DLD1 (cell line): ENCODE data around the gene VWA7.
"Not testable (repeated sequence)": the region's sequence is repeated elsewhere in the genome, so short reads cannot be mapped to it uniquely, and the experiment has no call there.

Experiments used
- in situ Hi-C: cut with HindIII; loops from 2 replicates; pipeline ENCODE4 v1.10.0; 2017; ENCODE audit warnings: low sequenced_read_pairs

Gene VWA7

DNA sequence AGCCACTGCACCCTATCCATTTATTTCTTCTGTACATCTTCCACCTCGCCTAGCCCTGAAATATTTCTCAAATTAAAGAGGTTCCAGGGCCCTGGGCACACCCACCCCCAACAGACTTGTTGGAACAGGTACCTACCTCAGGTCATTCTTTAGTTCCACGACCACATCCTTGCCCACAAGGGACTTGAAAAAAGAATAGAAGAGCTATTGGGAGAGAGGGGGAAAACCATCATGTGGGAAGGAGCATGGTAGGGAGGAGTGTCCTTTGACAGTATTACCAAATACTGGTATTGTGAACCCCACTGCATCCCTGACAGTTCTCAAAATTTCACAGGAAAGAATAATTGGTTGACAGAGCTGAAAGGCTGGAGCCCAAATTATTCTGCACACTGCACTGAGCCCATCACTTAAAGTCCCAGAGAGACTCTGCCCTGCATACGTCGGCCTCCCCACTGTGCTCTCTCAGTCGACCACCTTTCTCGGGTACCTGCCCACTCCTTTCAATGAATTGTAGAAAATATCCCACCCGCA lies 28.9 kb upstream of the VWA7 start:
- in situ Hi-C loops: no loop called here

DNA sequence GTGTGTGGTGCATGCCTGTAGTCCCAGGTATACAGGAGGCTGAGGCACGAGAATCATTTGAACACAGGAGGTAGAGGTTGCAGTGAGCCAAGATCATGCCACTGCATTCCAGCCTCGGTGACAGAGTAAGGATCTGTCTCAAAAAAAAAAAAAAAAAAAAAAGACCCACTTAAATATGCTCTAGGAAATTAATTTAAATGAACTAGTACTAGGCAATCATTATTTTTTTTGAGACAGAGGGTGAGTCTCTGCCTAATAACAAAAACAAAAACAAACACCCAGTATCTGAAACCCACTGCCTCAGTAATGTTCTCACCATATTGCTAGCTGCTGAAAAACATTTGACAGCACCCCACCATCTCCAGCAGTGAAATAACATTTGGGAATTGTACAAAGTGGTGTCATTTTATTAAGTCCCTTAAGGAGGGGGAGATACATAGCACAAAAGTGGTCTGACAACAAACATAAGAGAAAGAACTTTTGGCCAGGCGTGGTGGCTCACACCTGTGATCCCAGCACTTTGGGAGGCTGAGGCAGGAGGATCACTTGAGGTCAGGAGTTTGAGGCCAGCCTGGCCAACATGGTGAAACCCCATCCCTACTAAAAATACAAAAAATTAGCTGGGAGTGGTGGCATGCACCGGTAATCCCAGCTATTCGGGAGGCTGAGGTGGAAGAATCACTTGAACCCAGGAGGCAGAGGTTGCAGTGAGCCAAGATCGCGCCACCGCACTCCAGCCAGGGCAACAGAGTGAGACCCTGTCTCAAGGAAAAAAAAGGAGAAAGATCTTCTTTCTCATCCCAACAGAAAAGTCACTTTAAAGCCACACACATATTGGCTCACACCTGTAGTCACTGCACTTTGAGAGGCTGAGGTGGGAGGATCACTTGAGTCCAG lies 24.2 kb upstream of the VWA7 start:
- in situ Hi-C loops: not testable (repeated sequence)

DNA sequence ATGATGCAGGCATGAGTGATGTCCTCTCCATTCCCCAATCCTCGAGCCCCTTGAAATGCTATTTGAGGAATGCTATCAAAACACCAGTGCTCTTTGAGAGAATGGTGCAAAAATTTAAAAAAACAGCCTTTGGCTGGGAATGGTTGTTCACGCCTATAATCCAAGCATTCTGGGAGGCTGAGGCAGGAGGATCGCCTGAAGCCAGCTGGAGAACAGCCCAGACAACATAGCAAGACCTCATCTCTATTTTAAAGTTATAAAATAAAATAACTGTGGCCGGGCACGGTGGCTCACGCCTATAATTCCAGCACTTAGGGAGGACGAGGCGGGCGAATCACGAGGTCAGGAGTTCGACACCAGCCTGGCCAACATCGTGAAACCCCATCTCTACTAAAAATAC lies 22.7 kb upstream of the VWA7 start:
- in situ Hi-C loops: no loop called here

DNA sequence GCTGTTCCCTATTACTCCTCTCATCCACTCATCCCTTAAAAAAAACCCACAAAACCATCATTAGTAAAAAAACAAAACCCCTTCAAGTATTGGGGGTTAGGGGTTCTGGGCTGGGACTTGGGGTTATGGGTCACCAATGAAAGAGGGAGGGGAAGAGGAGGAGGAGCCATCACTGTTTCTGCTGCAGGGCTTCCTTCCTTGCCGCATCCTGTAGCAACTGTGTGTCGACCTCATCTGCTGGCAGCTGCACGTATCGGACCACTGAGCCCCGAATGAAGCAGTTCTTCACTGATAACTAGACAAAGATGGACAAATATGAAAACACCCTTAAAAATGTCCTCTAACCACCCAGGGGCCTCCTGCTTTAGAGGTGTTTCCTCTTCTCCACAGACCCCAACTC lies 20.5 kb upstream of the VWA7 start:
- in situ Hi-C loops: no loop called here

DNA sequence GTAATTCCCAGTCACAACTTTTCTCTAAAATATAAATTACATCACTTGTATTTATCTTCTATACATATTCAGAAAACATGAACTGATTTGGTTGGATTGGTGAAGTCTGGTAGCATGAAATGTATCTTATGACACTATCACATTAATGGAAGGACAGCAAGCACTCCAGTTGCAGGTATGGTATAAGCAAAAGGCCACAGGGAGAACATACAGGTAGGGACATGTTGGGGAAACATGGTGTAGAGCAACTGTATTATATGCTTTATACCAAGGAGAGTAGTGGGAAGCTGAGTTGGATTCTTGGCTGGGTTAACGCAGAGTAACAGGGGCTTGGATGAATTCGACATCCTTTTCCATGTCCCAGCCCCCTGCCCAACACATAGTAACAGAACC lies 19.9 kb upstream of the VWA7 start:
- in situ Hi-C loops: no loop called here

DNA sequence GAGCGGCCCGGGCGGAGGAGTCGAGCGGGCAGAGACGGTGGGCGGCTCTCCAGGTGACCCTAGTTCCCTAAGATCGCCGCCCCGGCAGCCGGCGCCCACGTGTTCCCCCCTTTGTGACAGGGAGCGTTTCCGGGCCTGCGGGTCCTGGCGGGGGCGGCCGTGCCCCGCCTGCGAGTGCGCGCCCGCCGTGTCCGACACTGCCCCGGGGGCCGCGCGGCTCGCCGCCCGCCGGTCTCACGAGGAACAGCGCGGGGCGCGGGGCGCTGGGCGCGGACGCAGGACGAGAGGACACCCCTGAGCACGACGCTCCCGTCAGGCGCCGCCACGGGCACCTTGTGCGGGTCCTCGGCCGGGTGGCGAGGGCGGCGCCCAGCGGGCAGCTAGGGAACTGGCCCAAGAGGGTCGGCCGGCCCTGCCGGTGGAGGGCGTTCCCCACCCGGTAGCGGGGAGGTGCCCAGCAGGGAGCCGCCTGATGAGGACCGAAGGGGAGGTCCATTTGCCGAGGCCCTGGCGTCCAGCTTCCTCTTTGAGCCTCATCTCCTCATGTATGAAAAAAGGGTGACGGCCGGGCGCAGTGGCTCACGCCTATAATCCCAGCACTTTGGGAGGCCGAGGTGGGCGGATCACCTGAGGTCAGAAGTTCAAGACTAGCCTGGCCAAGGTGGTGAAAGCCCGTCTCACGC lies 18.6 kb upstream of the VWA7 start, which contains the start of gene VARS1:
TSS of gene VARS1 (minus strand) at position 137 of the 683 bp plus-strand sequence. CDS start 535 bp downstream, outside the sequence.
- in situ Hi-C loops: no loop called here

DNA sequence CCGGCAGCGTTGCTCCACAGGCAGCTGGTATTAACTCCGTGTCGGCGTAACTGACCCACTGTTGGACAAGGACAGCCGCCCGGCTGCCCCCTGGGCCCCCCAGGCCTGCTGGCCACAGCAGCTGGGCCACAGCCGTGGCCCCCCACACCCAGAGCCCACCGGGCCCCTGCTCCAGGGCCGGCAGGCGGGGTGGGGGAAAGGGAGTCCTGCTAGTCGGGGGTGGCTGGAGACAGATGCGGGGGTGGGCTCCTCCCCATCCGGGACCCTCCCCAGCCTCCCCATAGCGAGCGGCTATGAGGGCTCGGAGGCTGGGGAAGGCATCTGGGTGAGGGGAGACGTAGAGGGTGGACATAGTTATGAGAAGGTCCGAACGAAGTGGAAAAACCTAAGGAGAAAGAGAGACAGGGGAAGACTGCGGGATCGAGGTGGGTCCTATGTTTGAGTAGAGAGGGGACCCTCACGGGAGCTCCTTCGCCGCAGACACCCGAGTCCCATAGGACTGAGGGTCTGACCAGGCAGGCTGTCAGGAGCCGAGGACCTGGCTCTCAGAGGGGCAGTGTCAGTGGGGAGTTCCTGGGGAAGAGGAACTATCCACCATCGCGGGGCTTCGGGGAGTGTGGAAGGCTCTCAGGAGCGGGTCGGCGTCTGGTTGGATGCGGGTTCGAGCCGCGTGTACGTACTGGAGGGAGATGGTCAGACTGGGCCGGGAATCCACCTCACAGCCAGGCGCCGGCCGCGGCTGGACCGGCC lies 17.9 kb upstream of the VWA7 start:
- in situ Hi-C loops: no loop called here

DNA sequence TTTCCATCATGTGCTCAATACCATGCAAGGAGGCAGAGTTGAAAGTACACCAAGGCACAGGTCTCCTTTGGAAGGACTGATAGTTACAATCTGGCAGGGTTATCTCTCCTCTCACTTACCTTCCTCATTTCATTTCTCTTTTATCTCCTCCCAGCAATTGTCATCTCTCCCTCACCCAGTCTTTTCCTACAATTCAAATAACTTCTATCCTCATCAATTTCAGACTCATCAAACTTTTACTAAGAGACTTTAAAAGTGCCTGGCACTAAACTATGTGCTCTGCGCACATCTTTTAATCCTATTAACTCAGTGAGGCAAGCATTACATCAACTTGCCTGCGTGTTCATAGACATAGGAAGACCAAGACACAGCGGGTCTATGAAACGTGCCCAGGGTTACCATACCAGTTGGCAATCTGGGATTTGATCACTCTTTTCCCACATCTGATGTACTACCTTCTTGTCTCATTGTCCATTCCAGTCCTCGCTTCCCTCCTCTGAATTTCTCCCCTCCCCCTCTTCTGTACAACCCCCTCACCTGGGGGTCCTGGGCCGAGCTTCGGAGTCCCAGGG lies 17.3 kb upstream of the VWA7 start:
- in situ Hi-C loops: no loop called here

DNA sequence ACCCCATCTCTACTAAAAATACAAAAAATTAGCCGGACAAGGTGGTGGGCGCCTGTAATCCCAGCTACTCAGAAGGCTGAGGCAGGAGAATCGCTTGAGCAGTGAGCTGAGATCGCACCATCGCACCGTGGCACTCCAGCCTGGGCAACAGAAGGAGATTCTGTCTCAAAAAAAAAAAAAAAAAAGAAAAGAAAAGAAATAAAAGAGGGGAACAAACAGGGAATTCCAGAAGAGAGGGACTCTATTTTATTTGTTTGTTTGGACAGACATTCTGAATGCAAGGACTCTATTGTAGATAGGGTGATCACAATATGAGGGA lies 16.8 kb upstream of the VWA7 start:
- in situ Hi-C loops: not testable (repeated sequence)

DNA sequence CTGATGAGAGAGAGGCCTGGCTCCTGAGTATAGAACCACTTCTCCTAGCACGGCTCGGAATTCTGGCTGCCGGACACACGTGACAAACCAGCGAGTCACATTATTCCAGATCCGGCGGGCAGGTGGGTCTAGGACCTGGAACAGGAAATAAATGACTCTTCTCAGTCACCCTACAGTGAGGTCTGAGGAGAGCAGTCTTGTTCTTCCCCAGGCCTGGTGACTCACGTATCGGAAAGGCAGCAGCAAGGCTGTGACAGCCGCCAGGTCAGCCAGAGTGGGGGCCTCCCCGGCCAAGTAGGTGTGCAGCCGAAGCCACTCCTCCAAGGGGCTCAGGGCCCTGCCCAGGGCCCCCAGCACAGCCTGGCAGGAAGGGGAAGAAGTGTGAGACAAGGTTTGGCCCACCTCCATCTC lies 15.6 kb upstream of the VWA7 start:
- in situ Hi-C loops: no loop called here

DNA sequence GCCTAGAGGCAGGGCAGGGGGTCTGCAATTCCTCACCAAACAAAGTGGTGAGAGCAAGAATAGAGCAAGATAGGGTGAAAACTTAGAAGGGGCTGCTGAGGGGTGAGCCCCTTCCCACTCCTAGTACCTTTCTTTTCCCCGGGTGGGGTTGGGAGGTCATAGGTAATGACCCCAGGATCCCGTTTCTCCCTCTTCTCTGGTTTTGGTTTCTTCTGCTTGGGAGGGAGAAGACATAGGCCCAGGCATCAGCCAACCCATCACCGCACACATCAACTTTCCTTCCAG lies 14.9 kb upstream of the VWA7 start:
- in situ Hi-C loops: no loop called here

DNA sequence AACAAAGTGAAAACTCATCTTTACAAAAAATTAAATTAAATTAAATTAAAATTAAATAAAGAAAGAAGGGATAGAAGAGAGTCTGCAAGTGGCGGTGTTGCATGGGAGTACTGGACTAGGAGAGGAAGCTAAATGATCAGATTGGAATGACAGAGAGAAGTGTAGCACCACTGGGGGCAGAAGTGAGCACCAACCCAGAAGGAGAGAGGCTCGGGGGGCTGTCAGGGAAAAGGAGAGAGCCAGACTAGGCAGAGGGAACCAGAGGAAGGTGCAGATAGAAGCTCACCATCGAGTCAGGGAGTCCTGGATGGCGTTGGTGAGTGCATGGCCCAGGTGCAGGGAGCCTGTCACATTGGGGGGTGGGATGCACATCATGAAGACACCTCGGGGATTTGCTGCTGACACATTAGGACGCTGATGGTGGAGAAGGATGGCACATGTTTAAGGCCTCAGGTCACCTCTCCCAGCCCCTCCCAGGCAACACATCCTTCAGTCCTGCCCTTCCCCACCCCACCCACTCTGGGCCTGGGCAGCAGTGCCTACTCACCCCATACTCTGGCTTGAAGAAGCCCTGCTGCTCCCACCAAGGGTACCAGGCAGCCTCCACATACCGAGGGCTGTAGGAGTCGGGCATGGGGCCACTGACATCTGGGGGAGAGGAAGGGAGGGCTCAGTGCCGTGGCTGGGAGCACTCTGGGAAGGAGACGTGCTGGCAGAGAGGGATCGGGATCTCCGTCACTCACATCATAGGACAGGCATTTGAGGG lies 14.4 kb upstream of the VWA7 start:
- in situ Hi-C loops: no loop called here

DNA sequence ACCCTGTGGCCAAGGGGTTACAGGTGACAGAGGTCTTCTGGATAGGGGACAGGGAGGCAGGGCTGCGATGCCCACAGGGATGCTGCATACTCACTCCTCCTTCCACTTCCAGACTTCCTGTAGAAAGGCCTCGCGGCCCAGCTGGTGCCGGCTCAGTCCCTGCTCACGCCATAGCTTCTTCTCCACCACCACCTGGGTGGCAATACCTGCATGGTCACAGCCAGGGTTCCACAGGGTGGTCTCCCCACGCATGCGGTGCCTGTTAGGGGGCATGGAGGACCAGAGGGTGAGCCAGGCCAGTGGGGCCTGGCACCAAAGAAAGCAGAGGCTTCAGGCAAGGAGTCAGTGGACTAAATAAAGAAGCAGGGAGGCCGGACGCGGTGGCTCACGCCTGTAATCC lies 8.3 kb upstream of the VWA7 start:
- in situ Hi-C loops: no loop called here

DNA sequence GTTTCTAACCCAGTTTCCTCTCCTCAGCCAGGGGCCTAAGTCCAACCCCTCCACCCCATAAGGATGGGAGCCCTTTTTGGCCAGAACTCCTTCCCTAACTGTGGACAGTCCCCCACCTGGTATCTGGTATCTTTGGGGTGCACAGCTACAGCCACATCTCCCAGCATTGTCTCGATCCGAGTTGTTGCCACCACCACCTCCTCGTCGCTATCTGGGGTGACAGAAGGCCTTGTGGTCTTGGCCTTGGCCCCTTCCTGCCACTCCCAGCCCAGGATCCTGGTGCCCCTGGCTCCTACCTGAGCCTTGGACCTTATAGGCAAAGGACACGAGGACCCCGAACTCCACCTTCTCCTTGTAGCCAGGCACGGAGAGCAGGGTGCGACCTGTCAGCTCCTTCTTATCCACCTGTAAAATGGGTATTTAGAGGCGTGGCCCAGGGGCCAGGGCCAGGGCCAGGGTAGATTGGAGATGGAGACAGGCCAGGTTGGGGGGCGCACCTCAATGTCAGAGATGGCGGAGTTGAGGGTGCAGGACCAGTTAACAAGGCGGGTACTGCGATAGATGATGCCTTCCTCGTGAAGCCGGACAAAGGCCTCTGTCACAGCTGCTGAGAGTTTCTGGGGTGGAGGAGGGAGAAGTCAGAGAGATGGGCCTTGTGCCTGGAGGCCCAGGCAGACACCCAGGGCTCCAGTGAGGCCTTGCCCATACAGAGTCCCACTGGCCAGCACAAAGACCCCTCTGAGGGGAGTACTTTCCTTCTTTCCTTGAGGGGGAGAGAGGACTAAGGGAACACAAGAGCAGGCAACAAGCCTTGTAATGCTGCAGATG lies 7.2 kb upstream of the VWA7 start:
- in situ Hi-C loops: no loop called here

DNA sequence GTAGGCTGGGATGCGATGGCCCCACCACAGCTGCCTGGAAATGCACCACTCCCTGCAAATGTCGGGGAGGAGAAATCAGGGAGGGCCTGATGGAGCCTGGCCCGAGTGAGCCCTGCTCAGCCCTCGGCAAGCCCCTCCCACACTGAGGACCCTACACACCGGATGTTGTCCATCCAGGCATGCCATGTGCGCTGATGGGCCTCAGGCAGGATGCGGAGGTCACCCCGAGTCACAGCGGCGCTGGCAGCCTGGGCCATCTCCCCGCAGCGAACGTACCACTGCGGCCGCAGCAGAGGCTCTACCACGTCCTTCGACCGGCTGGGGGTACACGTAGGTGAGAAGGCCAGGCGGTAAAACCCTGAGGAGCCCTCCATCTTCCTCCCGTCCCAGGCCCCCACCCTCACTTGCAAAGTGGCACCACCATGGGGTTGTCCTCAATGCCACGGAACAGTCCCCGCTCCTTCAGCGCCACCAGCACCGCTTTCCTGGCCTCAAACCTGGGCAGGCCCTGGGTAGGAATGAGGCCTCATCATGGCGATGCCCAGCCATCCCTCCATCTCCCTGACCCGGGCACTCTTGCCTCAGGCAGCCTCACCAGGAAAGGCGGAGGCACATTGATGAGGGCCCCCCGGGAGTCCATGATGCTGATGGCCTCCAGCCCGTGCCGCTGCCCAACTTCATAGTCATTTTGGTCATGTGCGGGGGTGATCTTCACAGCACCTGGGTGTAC lies 5.2 kb upstream of the VWA7 start:
- in situ Hi-C loops: no loop called here

DNA sequence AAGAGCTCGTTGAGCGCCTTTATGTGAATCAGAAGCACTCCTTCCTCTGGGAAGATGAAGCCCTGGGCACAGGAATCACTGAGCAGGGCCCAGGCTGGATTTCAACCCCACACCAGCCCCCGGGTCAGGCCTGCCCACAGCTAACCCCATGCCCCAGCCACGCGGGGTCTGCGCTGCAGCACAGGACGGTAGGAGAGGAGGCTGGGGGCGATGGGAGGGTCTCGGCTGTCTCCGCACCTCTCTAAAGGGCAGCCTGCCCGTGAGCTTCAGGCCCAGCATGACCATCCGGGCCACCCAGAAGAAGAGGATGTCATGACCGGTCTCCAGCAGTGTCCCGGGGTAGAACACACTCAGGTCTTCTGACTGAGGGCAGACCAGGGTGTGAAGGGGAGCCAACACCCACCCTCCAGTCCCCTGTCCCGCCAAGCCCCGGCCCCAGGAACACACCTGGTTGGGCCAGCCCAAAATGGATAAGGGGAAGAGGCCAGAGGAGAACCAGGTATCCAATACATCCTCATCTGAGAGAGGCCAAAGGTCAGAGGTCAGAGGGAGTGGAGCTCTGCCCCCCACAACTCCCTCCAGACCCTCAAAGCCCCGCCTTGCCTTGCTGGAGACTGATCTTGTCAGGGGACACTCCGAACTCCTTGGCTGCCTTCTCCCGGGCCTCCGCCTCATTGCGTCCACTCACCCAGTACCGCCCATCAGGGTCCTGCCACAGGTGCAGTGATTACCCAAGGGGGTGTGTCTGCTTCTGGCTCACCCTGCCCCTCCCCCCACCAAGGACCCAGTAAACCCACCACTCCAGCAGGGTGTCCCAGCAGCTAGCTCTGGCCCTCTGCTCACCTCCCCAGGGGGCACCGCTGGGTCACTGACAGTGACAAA lies 4.4 kb upstream of the VWA7 start:
- in situ Hi-C loops: no loop called here

DNA sequence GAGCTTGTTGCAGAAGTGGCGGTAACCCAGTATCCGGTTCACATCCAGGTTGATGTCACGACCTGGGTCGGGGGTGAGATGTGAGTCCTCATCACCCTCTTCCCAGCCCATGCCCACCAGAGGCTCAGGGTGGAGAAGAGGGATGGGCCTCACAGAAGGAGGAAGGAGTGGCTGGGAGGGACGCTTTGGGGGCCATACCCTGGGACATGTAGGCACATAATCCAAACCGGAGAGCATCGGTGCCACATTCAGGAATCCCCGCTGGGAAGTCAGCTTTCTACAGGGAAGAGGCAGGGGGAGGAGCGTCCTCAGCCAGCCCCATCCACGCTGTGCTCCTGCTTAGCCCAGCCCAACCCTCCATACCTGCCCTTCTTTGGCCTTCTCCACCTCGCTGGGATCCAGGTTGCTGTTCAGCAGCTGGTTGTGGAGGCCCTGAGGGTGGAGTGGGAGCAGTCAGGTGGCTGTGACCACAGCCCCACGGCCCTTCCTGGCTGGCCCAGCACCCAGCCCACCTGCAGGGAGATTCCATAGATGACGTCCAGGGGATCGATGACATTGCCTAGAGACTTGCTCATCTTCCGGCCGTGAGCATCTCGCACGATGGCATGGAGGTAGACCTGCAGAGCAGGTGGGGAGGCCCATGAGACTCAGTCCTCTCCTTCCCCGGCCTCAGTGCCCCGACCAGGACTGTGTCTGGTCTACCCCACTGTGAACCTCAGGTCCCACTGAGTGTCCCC lies 3.5 kb upstream of the VWA7 start:
- in situ Hi-C loops: no loop called here
